ENCODE data around the gene WFS1.

DNA sequence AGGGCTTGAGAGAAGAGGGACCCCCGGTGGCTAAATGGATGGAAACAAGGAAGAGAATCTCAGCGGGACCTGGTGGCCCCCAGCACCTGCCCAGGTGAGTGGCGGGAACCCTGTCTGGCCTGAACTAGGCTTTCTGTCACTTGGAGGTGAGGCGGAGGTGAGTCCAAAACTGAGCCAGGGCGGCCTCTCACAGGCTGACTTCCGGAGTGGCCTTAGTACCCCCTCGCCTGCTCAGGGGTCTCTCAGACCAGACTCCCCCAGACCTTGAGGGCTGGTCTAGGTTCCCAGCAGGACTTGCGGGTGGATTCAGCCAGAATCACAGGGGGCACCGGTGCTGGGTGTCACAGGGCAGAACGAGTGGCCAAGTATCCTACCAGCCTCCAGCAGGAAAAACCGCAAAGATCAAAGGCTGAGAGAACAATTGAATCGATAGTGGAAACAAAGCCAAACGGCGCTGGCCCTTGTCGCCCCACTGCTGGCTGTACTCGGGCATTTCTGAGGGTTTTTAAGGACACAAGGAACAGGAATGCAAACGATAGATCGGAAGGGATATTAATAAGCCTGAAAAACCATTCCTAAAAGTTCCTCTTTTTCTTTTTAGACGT, 67.8 kb downstream of the WFS1 start:
- TF ChIP-seq, protein P1, sequence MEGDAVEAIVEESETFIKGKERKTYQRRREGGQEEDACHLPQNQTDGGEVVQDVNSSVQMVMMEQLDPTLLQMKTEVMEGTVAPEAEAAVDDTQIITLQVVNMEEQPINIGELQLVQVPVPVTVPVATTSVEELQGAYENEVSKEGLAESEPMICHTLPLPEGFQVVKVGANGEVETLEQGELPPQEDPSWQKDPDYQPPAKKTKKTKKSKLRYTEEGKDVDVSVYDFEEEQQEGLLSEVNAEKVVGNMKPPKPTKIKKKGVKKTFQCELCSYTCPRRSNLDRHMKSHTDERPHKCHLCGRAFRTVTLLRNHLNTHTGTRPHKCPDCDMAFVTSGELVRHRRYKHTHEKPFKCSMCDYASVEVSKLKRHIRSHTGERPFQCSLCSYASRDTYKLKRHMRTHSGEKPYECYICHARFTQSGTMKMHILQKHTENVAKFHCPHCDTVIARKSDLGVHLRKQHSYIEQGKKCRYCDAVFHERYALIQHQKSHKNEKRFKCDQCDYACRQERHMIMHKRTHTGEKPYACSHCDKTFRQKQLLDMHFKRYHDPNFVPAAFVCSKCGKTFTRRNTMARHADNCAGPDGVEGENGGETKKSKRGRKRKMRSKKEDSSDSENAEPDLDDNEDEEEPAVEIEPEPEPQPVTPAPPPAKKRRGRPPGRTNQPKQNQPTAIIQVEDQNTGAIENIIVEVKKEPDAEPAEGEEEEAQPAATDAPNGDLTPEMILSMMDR (IDR thresholded peaks at IDR 0.05 in 8 of 11, conservative IDR thresholded peaks at IDR 0.05 in 3 of 11): no peak
- no peak for TF ChIP-seq POLR2A (IDR thresholded peaks at IDR 0.05)
- TF ChIP-seq POLR2AphosphoS5 (IDR thresholded peaks at IDR 0.05): no peak
